DND-41 (cell line): ENCODE measurements around the gene BCAS3.

Source experiments
- ATAC-seq: fragments of 200-7000 bp; cut with Tn5 transposase; 3 replicates; pipeline ENCODE4 v1.9.1; 2021; ENCODE audit warnings: low read depth; ENCODE audit not compliant: insufficient read depth
- DNase-seq: peaks from one replicate; pipeline ENCODE4 v3.0.0-alpha.2; 2020
- H2AFZ ChIP-seq: 2 replicates; pipeline ENCODE4 v1.6.0; 2012; ENCODE audit warnings: low read depth, low read length
- H3K27ac ChIP-seq: 2 replicates; pipeline ENCODE4 v1.5.1; 2012; ENCODE audit warnings: low read length, inconsistent platforms
- H3K27me3 ChIP-seq: fragments of 200-600 bp; sonication (generic); 2 replicates; pipeline ENCODE4 v1.6.0; 2012; ENCODE audit warnings: low read length, mild to moderate bottlenecking, inconsistent platforms; ENCODE audit not compliant: insufficient read depth, poor library complexity
- H3K36me3 ChIP-seq: 2 replicates; pipeline ENCODE4 v1.5.1; 2012; ENCODE audit warnings: low read length, inconsistent platforms; ENCODE audit not compliant: insufficient read depth
- H3K4me1 ChIP-seq: 2 replicates; pipeline ENCODE4 v1.5.1; 2012; ENCODE audit warnings: mild to moderate bottlenecking, low read length; ENCODE audit not compliant: insufficient read depth
- H3K4me2 ChIP-seq: 2 replicates; pipeline ENCODE4 v1.6.0; 2012; ENCODE audit warnings: mild to moderate bottlenecking, moderate library complexity, low read length, inconsistent platforms; ENCODE audit not compliant: insufficient read depth
- H3K4me3 ChIP-seq, 2 experiments: fragments of 200-600 bp in 1 of 2; shearing (Covaris generic) in 1 of 2; 2 replicates each; pipeline ENCODE4 v1.5.1; 2012 to 2016; ENCODE audit warnings: inconsistent platforms in 2 of 2, low read length in 2 of 2, mild to moderate bottlenecking in 2 of 2, low read depth in 1 of 2, moderate library complexity in 1 of 2
- H3K79me2 ChIP-seq: 2 replicates; pipeline ENCODE4 v1.6.0; 2012; ENCODE audit warnings: low read length, inconsistent platforms; ENCODE audit not compliant: insufficient read depth
- H3K9ac ChIP-seq: 2 replicates; pipeline ENCODE4 v1.6.0; 2012; ENCODE audit warnings: low read depth, mild to moderate bottlenecking, inconsistent platforms, low read length, moderate library complexity
- H3K9me3 ChIP-seq: 2 replicates; pipeline ENCODE4 v1.5.1; 2012; ENCODE audit warnings: low read length, moderate library complexity, mild to moderate bottlenecking, inconsistent platforms; ENCODE audit not compliant: insufficient read depth, severe bottlenecking
- H4K20me1 ChIP-seq: 2 replicates; pipeline ENCODE4 v1.6.0; 2012; ENCODE audit warnings: low read length; ENCODE audit not compliant: insufficient read depth
- EZH2 ChIP-seq: IDR thresholded peaks from 3 replicates; pipeline ENCODE4 v1.6.1; 2012; ENCODE audit warnings: borderline replicate concordance, low read depth, mild to moderate bottlenecking, moderate library complexity, low read length, inconsistent platforms; ENCODE audit not compliant: severe bottlenecking
- TF ChIP-seq, protein P1 (sequence below): IDR thresholded peaks from 2 replicates; pipeline ENCODE4 v1.5.1; 2012; ENCODE audit warnings: borderline replicate concordance, low read length, moderate library complexity, mild to moderate bottlenecking; ENCODE audit not compliant: poor library complexity, severe bottlenecking; ENCODE audit errors: extremely low read depth

The BCAS3 gene

DNA sequence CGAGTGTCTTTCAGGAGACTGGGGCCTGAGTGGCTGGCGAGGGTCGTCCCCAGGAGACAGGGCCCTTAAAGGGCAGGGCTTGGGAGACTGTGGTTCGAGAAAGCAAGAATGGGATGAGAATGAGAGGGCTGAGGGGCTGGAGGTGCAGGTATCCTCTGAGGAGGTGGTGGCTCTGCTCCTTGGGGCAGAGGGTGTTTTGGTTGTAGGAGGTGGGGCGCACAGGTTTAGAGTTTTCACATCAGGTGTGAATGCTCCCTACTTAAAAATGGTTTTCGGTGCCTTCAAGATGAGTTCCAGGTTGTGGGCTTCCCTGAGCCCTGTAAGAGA lies 430 bp downstream of the BCAS3 start:
- Histone ChIP-seq H3K36me3 (no peaks in the 10 kb centered on the region), H3K9me3 (no peaks in the 10 kb centered on the region), H3K4me3 (peak overlapping the region; percentile 46 to 64; a peak in 3 of 4 replicates), H3K9ac (peak overlapping the region; percentile 64), H3K79me2 (no peaks in the 10 kb centered on the region), H3K4me2 (peak overlapping the region; percentile 74), H4K20me1 (no peaks in the 10 kb centered on the region), H2AFZ (peak overlapping the region; percentile 76), H3K27me3 (no peaks in the 10 kb centered on the region), H3K27ac (peak overlapping the region; percentile 64), H3K4me1 (peaks cover 19% of the 10 kb centered on the region)
- TF ChIP-seq, protein P1, sequence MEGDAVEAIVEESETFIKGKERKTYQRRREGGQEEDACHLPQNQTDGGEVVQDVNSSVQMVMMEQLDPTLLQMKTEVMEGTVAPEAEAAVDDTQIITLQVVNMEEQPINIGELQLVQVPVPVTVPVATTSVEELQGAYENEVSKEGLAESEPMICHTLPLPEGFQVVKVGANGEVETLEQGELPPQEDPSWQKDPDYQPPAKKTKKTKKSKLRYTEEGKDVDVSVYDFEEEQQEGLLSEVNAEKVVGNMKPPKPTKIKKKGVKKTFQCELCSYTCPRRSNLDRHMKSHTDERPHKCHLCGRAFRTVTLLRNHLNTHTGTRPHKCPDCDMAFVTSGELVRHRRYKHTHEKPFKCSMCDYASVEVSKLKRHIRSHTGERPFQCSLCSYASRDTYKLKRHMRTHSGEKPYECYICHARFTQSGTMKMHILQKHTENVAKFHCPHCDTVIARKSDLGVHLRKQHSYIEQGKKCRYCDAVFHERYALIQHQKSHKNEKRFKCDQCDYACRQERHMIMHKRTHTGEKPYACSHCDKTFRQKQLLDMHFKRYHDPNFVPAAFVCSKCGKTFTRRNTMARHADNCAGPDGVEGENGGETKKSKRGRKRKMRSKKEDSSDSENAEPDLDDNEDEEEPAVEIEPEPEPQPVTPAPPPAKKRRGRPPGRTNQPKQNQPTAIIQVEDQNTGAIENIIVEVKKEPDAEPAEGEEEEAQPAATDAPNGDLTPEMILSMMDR = no peak
- no peak for TF ChIP-seq EZH2
- DNase-seq (no peak), ATAC-seq (no peak)

DNA sequence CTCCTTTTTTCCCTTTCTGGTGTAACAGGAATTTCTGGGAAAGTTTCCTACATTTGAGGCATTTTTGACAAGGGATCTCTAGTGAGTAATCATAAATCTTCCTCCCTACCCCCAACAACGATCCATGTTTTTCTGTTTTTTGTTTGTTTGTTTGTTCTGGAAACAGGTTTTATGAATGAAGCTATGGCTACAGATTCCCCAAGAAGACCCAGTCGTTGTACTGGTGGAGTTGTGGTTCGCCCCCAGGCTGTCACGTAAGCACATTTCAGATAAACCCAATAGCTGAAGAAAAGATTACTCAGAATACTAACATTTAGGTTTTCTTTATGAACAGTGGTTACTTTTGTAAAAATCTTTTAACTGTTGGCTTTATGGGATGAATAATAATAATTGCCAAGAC lies 1.6 kb downstream of the BCAS3 start:
- no peaks in the 10 kb centered on the region for H3K79me2 ChIP-seq
- H3K9me3 ChIP-seq = no peaks in the 10 kb centered on the region
- H3K4me1 ChIP-seq = peaks cover 19% of the 10 kb centered on the region
- H3K36me3 ChIP-seq = no peaks in the 10 kb centered on the region
- no peak for ATAC-seq
- no peaks in the 10 kb centered on the region for H4K20me1 ChIP-seq
- H3K4me2 ChIP-seq = no peak overlapping the region
- no peak for DNase-seq
- no peak overlapping the region for H3K9ac ChIP-seq
- TF ChIP-seq EZH2 = no peak
- TF ChIP-seq, protein P1 = no peak
- no peak overlapping the region for H2AFZ ChIP-seq
- H3K27me3 ChIP-seq = no peaks in the 10 kb centered on the region
- no peak overlapping the region for H3K4me3 ChIP-seq
- H3K27ac ChIP-seq = no peak overlapping the region

DNA sequence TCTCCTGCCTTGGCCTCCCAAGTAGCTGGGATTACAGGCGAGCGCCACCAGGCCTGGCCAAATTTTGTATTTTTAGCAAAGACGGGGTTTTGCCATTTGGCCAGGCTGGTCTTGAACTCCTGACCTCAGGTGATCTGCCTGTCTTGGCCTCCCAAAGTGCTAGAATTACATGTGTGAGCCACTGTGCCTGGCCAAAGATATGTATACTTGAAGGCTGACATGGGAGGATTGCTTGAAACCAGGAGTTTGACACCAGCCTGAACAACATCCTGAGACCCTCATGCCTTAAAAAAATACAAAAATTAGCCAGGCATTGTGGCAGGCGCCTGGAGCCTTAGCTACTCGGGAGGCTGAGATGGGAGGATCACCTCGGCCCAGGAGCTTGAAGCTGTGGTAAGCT lies 3.1 kb downstream of the BCAS3 start:
- H4K20me1 ChIP-seq = no peaks in the 10 kb centered on the region
- no peak for ATAC-seq
- no peak overlapping the region for H3K4me2 ChIP-seq
- H3K9ac ChIP-seq = no peak overlapping the region
- H3K4me1 ChIP-seq = peaks cover 19% of the 10 kb centered on the region
- no peaks in the 10 kb centered on the region for H3K79me2 ChIP-seq
- no peak overlapping the region for H3K4me3 ChIP-seq
- no peaks in the 10 kb centered on the region for H3K27me3 ChIP-seq
- no peak for DNase-seq
- no peaks in the 10 kb centered on the region for H3K9me3 ChIP-seq
- TF ChIP-seq, protein P1 = no peak
- no peak for TF ChIP-seq EZH2
- H3K27ac ChIP-seq = no peak overlapping the region
- H3K36me3 ChIP-seq = no peaks in the 10 kb centered on the region
- H2AFZ ChIP-seq = no peak overlapping the region

DNA sequence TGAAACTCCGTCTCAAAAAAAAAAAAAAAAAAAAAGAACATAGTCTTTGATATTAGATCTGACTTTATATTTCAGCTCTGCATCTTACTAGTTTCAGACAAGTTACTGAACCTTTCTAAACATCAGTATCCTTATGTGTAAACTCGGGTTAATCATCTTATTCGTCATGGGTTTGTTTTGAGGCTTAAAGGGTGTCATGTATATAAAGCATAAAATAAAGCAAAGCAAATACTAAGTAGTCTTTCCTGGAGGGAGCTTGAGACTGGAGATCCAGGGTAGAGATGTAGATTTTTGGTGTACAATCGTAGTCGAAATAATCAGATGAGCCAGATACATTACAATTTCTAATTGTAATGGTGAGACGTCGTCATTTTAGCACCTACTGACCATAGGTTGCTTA lies 7.8 kb downstream of the BCAS3 start:
- Histone ChIP-seq H3K4me3 (no peak overlapping the region), H3K27me3 (no peaks in the 10 kb centered on the region), H3K27ac (no peak overlapping the region), H2AFZ (no peak overlapping the region), H3K9ac (no peak overlapping the region), H4K20me1 (no peaks in the 10 kb centered on the region), H3K36me3 (no peaks in the 10 kb centered on the region), H3K9me3 (no peaks in the 10 kb centered on the region), H3K4me1 (no peaks in the 10 kb centered on the region), H3K4me2 (no peak overlapping the region), H3K79me2 (no peaks in the 10 kb centered on the region)
- no peak for TF ChIP-seq EZH2
- TF ChIP-seq, protein P1 = no peak
- DNase-seq (no peak), ATAC-seq (no peak)
